ENCODE measurements around the gene MPO.

- TF ChIP-seq, protein P1, sequence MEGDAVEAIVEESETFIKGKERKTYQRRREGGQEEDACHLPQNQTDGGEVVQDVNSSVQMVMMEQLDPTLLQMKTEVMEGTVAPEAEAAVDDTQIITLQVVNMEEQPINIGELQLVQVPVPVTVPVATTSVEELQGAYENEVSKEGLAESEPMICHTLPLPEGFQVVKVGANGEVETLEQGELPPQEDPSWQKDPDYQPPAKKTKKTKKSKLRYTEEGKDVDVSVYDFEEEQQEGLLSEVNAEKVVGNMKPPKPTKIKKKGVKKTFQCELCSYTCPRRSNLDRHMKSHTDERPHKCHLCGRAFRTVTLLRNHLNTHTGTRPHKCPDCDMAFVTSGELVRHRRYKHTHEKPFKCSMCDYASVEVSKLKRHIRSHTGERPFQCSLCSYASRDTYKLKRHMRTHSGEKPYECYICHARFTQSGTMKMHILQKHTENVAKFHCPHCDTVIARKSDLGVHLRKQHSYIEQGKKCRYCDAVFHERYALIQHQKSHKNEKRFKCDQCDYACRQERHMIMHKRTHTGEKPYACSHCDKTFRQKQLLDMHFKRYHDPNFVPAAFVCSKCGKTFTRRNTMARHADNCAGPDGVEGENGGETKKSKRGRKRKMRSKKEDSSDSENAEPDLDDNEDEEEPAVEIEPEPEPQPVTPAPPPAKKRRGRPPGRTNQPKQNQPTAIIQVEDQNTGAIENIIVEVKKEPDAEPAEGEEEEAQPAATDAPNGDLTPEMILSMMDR (IDR thresholded peaks at IDR 0.05) = peak in 4 of 7 experiments; percentile 56 to 74 (median 63)
- TF ChIP-seq EP300 (IDR thresholded peaks at IDR 0.05) = no peak
Observed at GRCh38 chr17:58303971-58304749, 23.4 kb upstream of the MPO start.

Data from stomach (tissue), 4 donors.